Measurements from ENCODE around the gene DNAH8.

DNA sequence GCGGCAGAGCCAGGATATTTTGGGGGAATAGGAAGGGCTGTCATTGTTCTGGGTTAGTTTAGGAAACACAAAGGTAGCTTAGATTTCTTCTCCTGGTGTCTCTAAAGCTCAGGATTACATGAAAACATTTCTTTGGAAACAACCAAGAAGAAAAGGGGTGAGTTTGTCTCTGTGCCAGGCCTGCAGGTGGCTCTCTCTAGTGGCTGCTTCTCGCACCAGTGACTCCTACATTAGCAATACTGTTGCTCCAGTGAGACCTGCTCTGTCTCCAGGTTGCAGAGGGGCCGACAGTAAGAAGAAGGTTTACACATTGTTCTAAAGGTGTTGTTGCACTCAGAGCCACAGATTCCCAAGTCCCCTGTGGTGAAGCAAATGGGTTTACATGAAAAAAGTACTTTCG lies 228.9 kb downstream of the DNAH8 start:
- TF ChIP-seq, protein P1, sequence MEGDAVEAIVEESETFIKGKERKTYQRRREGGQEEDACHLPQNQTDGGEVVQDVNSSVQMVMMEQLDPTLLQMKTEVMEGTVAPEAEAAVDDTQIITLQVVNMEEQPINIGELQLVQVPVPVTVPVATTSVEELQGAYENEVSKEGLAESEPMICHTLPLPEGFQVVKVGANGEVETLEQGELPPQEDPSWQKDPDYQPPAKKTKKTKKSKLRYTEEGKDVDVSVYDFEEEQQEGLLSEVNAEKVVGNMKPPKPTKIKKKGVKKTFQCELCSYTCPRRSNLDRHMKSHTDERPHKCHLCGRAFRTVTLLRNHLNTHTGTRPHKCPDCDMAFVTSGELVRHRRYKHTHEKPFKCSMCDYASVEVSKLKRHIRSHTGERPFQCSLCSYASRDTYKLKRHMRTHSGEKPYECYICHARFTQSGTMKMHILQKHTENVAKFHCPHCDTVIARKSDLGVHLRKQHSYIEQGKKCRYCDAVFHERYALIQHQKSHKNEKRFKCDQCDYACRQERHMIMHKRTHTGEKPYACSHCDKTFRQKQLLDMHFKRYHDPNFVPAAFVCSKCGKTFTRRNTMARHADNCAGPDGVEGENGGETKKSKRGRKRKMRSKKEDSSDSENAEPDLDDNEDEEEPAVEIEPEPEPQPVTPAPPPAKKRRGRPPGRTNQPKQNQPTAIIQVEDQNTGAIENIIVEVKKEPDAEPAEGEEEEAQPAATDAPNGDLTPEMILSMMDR (IDR thresholded peaks at IDR 0.05; ENCODE audit: insufficient read depth, low read depth, low read length) = no peak
- no peak for TF ChIP-seq EZH2 (IDR thresholded peaks at IDR 0.05; ENCODE audit: insufficient read depth, low read length)
